GM12801 (cell line): ENCODE results near the gene ORC6.

Experiments
- TF ChIP-seq, protein P1 (sequence below): IDR thresholded peaks from one replicate; pipeline ENCODE4 v1.5.1; 2011; ENCODE audit warnings: control low read depth; ENCODE audit not compliant: insufficient read length; ENCODE audit errors: extremely low read depth

Gene ORC6

DNA sequence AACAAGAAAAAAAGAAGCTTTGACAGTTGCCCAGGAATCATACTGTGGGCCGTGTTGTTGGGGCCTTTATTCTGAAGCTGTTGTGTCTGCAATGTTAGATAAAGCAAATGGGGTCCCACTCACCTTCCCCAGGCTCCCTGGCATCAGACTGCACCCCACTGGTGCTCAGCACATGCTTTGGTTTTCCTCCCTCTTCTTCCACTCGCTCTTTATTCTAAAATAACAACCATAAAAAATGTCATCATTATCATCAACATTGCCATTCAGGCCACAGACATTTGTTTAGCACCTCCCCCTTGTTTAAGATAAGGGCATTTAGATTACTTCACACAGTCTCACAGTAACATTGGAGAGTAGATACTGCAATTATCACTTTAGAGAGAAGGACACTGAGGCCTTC lies 50.5 kb downstream of the ORC6 start:
- TF ChIP-seq, protein P1, sequence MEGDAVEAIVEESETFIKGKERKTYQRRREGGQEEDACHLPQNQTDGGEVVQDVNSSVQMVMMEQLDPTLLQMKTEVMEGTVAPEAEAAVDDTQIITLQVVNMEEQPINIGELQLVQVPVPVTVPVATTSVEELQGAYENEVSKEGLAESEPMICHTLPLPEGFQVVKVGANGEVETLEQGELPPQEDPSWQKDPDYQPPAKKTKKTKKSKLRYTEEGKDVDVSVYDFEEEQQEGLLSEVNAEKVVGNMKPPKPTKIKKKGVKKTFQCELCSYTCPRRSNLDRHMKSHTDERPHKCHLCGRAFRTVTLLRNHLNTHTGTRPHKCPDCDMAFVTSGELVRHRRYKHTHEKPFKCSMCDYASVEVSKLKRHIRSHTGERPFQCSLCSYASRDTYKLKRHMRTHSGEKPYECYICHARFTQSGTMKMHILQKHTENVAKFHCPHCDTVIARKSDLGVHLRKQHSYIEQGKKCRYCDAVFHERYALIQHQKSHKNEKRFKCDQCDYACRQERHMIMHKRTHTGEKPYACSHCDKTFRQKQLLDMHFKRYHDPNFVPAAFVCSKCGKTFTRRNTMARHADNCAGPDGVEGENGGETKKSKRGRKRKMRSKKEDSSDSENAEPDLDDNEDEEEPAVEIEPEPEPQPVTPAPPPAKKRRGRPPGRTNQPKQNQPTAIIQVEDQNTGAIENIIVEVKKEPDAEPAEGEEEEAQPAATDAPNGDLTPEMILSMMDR = no peak

DNA sequence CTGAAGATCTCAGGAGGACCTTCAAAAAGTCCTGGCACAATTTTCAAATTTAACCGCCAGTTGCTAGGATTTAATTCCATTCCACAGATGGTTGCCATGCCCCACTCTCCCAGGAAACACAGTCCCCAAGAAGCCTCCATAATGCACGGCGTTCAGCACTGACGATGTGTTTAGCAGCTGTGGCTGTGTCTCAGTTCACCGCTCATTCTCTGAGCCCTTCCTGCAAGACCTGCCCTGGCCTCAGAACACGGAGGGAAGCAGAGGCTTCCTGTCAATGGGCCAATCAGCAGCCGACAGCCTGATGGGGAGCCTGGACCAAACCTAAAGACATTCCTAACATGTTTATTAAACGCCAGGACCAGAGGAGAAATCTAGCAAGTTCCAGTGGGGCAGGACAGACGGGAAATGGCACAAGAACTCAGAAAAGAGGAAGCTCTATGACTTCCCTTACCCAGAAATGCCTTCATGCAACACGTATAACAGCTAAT lies 53.8 kb downstream of the ORC6 start:
- TF ChIP-seq, protein P1 = no peak

DNA sequence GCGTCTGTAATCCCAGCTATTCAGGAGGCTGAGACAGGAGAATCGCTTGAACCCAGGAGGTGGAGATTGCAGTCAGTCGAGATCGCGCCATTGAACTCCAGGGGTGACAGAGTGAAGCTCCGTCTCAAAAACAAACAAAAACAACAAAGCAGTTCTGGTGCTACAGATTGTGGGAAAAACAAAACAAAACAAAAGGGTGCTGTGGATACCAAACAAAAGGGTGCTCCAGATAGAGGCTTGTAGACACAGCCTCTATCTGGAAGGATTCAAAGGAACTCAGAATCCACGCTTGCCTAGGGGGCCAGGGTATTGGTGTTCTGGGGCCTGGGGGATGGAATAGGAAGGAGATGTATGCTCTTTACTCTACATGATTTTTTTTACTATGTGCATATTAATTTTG lies 56.2 kb downstream of the ORC6 start:
- TF ChIP-seq, protein P1 = no peak

DNA sequence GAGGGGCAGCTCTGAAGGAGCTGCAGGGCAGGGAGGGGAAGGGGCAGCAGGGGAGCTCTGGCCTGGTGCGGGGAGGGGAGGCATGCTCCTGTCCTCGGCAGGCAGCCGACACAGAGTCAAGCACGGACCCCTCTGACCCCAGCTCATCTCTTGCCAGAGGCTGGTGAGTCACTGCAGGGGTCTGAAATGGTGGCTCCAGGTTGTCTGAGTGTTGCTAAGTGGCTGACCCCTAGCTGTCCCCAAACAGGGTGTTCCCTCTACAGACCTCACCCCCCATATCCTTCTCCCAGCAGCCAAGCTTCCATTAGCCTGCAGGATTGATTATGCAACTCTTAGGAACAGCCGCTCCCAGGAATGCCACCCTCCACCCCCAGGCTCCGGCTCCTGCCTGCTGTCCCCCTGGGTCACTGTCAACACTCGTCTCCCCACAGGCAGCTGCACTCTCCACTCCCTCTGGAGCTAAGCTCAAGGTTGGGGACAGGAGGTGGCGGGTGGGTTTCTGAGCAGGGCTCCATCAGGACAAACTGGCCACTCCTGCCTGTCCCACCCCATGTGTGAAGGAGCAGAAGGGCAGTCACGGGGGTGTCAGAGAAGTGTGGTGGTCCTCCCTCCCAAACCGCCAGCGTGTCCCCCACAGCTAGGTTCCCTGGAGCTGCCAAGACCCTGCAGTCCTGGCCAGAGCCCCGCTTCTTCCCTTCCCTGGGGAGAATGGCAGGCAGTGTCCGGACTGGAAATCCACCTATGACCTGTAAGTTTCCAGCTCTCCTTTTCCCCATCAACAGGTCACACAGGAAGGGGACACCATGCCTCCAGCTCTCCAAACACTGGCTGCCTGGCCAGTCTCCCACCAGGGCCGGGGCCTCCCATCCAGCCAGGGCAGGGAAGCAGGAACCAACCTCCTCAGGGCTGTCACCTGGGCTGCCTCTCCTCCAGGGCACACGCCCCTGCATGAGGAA lies 57.6 kb downstream of the ORC6 start:
- TF ChIP-seq, protein P1 = no peak
